GM19240 (cell line): ENCODE measurements around the gene GALNT14.

Source experiments
- DNase-seq: peaks from one replicate; pipeline ENCODE4 v3.0.0; 2011; ENCODE audit warnings: low spot score; ENCODE audit not compliant: insufficient read length

The GALNT14 gene

DNA sequence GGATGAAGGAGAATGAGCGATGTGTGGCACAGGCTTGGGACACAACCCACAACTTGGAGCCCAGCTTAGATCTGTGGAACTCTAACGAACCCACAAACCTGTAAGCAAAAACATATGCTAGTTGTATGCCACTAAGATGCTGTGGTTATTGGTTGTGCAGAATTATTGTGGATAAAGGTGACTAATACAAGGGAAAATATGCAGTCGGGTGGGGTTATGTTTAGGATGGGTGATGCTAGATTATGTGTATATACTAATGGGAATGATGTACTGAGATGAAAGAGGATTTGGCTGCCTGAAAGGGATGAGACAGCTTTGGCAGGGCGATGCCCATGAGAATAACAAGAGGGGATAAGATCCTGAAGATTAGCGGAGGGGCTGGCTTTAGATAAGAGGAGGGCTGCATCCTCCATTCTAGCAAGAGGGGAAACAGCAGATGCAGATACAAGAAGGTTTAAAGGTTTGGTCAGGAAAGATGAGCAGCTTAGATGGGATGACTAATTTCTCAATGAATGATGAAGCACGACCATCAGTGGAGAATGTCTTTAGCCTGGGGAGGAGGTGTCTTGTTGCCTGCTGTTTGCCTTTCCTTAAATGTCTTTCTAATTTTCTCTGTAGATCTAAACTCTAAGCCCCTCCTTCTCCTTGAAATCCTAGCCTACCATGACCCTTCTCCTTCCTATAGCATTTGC is 49.6 kb downstream of the GALNT14 start:
- DNase-seq = no peak

DNA sequence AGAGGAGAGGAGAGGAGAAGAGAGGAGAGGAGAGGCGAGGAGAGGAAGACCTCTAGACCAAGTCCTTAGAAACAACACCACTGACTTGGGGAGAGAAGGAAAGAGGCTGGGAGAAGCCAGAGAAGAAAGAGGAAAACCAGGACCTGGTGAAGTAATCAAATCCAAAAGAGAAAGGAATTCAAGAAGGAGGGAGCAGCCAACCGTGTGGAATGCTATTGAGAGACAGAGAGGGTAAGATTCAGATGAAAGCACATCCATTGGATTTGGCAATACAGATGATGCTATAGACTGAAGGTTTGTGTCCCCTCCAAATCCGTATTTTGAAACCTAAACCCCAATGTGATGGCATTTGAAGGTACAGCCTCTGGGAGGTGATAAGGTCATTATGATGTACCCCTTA is 50.7 kb downstream of the GALNT14 start:
- DNase-seq = no peak

DNA sequence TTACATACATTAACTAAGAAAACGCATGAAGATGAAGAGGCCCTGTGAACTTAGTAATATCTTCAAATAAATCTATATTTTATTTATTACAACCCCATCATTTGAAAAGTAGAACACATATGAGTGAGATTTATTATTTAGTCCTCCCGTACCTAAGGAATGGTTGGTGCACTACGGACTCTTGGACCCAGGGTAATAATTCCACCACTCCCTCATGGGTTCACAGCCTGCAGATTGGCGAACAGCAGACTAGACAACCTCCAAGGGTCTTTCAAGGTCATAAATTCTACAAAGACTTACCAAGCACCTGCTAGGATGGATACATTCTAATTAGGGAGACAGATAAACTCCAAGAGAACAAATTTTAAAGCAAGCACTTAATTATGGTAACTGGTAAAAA is 51.6 kb downstream of the GALNT14 start:
- DNase-seq = no peak

DNA sequence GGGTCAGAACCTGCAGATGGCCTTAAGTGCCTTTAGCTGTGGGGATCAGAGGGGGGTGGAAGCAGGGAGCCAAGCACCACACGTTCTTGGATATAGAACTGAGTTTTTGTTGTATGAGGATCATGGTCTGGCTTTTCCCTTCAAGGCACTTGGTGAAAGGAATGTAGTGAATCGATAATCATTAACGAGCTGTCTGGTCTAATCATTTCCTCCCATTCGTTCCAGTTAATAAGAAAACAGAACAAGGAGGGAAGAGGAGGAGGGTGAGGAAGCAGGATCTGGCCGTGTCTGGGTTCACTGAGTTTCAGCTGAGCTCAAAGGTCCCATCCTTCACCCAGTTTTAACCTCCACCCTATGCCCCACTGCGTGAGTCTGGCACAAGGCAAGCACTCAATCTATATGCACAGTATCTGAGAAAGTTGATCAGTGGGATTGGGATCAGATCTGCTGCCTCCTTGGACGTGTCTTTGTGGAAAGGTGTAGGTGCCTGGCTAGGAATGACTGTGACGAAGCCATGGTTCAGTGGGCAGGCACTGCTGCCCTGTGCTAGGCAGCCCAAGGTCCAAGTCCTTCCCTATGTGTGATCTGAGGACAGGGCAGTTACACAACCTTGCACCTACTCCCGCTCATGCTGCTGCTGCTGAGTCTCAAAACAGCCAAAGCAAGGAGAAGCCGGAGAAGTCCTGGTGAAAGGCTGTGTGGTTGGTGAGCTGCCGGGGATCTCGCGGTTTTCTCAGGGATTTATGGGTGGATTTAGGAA is 54.8 kb downstream of the GALNT14 start:
- no peak for DNase-seq

DNA sequence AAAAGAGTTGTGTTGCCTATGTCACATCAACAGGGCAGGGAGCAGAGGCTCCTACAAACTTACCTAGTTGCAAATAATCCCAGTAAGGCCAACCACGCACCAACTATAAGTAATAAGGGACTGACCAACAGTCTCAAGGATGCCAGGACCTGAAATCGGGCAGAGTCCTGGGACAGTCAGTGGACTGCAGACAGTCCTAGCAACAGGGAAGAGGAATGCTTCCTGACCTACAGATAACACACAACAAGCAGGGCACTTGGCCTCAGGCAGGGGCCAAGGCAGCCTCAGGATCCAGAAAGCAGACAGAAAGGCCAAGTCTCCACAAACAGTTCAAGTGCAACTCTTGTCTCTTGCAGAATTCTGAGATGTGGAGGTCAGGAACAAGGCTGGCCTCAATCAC is 56.2 kb downstream of the GALNT14 start:
- no peak for DNase-seq

DNA sequence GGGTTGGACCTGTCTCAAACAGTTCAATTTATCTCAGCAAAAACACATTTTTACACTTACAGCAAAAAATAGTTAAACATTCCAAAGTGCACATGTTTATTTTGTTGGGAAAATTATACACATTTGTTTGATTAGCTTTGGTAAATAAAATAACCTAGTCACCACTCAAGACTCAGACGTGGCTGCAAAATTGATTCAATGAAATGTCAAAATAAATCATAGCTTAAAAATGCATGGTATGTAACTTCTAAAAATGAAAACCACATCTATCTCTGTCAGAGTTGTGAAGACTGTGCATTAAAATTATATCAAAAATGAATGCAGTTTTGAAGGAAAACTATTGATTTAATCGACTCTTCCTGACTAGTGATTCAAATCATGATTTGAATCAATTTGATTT is 56.7 kb downstream of the GALNT14 start:
- DNase-seq = no peak

DNA sequence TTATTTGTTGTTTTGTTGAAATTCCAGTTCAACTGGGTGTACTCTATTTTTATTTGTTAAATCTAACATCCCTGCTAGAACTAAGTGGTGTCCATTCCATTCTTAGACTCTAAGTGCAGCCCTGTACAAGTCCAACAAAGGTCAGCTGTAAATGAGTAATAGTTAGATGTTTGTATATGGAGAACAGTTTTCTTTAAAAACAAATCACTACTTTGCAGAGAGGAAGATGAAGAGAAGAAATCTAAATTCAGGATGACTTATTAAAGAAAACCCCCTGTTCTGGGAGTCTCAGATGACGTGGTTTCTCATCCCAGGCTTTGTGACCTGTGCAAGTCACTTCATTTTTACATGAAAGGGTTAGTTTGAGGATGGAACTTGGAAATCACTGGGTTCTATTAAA is 57.9 kb downstream of the GALNT14 start:
- DNase-seq = no peak

DNA sequence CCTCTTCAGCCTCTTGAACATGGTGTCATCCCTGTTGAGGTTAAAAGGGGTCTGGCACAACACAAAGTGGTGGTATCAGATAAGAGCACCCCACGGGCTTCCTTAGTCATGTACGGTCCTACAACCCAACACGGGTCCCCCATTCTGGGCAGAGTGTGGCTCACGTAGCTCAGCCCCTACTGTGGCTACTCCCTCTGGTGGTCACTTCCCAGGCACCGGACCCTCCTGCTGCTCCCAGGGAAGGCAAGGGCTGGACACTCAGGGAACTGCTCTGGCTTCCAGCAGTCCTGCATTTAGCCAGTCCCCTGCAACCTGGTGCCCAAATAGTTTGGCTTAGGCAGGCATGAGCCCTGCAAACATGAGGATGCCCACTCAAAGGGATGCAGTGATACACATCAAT is 58.6 kb downstream of the GALNT14 start:
- DNase-seq = no peak

DNA sequence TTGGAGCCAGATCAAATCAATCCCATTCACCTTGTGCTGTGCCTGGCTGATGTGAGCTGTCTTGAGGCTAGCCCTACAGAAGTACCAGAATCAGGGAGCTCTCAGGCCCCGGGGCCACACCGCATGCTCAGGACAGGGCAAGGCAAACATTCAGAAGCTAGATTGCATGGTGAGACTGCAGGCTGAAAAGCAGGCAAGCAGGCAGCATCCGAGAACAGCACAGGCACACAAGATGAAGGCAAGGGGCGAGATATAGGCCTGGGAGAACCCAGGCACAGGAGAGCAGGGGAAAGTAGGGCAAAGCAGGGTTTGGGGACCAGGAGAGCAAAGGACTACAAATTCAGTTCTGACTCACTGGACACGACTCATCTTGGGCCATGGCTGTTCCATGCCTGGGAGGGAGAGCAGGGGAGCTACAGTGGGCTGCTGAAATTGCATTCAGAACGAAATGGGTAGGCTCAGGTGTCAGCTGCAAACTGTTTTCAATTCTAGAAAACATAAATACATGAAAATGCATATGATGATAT is 59.6 kb downstream of the GALNT14 start:
- DNase-seq = no peak

DNA sequence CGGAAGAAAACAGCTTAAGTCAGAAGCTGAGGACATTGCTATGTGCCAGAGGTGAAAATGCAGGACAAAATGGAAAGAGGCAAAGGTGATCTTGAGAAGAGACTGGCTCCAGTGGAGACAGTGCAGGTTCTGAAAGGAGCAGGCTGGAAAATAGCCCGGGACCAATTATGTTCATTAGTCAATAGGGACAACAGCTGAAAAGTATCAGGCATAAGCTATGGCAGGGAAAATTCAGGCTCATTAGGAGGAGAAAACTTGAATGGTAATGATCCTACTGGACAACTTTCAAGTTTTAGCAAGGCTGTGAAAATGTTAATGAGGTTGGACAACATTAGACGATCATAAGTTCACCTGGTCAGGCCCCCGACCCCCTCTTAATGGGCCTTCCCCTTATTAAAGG is 60.2 kb downstream of the GALNT14 start:
- DNase-seq = no peak

DNA sequence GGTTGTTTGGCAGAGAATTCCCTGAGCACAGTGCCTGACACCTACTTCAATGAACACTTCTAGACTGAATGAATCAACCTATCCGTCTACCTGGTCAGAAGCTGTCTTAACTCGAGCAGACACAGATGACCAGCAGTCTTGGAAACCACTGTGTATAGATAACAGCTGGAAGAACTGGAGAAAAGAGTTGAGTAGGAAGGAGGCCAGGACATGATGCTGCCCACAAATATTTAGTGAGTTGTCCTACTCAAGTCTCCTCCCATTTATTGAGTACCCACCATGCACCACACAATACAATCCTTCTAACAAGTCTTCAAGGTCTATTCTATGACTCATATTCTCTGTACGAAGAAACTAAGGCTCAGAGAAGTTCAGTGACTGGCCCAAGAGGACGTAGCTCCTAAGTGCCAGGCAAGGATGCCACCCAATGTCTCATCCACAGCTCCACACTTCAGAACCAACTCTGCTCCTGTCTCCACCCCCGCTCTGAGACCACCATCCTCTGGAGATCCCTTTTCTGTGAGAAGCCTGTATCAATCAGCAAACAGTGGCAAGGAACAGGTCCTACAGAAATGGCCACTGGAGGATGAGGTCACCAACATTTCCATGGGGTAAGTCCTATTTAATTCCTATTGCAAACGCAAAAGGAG is 62.2 kb downstream of the GALNT14 start:
- no peak for DNase-seq

DNA sequence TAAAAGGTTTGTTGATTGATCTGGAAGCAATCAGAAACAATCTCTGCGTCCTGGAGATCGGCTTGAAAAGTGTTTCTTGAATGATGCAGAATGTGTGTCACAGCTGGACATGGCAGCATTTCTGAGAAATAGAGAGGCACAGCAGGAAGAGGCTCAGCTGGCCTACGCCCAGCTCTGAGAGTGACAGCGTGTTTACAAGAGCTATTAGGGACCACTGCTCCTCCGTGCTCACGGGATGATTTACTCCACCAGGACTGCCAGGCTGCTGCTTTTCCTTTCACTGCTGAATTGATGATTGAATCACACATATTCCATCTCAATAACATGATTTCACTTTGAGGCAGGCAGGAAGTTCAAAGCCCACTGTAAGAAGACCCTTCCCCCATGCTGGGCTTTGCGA is 62.8 kb downstream of the GALNT14 start:
- no peak for DNase-seq

DNA sequence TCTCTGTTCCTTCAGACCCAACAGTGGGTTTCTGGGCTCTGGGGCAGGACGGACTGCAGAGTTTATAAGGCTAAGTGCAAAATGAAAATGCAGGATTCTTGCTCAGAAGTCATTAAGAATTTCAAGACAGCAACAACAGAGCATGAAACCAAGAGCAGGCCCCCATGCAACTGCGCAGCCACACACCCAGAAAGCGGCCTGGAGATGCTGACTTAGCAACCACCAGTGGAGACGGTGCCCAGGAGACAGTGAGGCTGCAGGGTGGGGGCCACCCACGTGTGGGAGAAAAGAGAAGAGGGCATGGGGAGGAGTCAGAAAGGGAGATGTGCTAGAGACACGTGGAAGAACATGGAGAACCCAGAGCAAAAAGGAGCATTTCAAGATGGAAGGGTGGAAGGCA is 66.5 kb downstream of the GALNT14 start:
- no peak for DNase-seq

DNA sequence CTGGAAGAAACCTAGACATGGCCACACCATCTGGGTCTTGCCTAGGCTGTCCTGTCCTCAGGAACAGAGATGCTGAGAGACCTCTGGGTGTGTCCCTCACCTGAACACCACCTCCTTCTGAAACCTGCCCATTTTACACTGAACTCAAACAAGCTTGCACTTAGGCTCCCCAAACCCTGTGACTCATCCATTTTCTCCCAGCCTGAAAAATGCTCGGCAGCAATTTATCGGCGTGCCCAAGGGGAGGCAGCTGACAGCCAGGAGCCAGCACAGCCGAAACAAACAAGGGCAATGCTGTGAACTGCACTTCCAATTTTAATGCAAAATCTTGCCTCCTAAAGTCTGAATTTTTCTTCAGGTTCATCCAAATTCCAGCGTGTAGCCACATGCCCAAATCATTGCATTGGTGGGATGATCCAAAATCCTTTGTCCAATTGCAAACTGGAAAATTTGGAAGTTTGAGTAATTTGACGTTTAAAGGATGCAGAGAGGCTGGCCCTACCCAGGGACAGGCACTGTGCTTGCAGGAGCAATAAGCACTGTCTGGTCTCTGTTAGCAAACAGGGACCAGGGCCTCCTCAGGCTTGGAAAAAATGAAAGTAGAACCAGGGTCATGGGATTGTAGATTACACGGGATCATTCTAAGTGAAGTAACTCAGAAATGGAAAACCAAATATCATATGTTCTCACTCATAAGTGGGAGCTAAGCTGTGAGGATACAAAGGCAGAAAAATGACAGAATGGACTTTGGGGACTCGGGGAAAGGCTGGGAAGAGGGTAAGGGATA is 67.7 kb downstream of the GALNT14 start:
- no peak for DNase-seq

DNA sequence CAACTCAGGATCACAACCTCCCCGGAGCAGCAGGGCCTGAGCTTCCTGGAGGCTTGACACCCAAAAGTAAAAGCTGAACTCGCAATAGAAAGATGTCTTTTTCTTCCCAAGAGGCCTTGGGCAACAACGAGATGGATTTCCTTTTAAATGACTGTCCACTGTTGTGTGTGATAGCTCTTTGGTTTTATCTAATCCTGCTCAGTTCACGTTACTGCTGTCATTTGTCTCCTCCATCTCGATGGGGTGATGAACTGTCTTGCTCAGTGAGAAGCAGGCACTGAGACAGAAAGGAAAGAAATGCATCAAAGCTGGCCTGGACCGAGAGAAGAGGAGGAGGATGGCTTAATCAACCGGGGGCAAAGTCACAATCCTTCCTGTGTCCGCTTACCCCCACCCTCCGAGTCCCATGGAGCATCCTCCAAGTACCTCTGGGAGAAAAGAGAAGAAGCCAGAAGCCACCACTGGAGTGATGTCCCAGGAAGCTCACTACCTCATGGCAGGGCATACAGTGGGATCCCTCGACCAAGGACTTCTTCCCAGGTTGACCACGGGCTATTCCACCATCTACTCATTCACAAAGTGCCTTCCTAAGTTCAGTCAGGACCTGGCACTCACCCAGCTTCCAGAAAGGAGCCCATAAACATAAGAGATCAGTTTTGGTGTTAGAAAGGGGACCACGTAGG is 68.5 kb downstream of the GALNT14 start:
- DNase-seq = no peak

DNA sequence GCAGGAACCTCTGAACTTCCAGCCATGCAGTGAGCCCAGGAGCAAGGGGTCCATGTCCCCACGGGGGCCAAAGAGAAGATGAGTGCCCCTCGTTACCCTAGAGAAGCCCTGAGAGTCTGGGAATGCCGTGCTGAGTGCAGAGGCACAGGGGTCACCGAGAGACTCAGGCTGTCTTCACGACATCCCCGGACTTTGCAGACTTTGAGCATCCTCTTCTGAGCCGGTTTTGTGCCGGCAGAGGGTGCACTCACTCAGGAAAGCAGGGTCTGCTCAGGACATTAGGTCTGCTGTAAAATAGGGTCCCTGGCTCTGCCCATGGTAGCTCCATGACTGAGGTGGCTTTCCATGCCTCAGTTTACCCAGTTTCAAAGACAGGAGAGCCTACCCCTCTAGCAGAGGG is 71.0 kb downstream of the GALNT14 start:
- DNase-seq = no peak

DNA sequence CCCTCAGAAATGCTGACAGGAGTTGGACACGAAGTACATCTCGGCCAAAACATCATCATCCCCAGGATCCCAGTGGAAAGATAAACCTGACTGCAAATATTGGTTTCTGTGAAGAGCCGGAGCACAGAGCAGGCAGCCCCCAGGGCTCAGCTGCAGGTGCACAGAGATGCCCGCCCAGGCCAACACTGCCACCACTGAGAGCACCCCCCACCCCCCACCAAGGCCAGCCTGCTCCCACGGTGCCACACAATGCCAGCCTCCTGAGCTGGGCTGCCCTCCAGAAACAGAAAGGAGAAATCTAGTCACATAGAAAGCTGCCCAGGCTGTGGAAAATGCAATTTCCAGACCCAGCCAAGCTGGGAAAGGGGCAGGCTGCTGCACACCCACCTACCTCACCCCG is 71.7 kb downstream of the GALNT14 start:
- DNase-seq = no peak

DNA sequence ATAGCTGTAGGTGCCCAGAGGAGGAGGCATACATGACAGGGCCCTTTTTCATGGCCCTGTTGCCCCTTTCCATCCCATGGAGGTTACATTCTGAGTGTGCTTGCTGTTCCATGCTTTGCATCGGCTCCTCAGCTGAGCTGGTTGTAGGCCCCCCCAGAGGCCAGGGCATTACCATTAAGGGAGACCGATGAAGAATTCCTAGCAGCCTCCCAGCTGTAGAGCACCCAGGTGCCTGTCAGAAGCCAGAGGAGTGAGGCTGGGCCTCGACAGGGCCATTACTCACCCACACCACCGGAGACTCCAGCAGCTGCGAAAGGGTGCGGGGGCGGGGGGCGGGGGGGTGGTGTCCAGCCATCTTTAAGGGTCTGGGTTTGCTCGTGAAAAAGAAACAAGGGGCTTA is 72.2 kb downstream of the GALNT14 start:
- DNase-seq = no peak

DNA sequence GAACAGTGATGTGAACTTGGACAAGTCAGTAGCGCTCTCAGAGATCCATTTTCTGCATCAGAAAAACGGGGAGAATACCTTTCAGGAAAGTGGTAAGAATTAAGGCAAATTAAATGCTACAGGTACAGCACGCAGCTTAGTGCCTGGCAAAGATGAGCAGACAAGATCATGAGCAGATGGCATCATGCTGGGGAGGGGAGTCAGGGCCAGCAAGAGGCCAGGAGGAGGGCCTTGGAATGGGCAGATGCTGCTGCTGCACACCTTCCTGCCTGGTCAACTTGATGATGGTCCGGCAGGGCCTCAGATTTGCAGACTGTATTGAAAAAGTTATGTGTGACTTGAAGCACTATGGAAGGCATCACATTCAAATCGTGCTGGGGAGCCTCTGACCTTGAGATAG is 72.9 kb downstream of the GALNT14 start:
- no peak for DNase-seq

DNA sequence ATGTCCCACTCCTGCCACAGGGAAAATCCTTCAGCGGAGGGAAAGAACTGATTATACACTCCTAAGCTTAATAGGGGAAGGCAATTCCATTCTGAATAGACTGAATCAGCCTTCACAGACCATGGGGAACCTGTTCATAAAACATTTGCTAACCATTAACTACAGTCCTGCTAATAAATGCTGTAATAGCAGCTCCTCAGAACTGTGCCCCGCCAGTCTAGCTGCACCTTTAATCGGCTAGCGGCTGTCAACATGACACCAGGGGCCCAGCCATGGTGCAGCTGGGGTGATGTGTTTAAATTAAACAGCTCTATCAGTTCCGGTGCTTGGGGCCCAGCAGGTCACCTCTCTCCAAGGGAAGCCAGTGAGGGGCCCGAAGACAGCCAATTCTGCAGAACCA is 77.8 kb downstream of the GALNT14 start:
- DNase-seq = no peak
